Astrocyte (in vitro differentiated cells and primary cell): ENCODE measurements around the gene HOXB4.

Experiments used
- CTCF ChIP-seq: IDR thresholded peaks from 2 replicates; pipeline ENCODE4 v1.5.1; 2011; ENCODE audit warnings: low read depth, mild to moderate bottlenecking, inconsistent platforms, low read length, moderate library complexity; ENCODE audit not compliant: insufficient read depth
- EZH2 ChIP-seq: IDR thresholded peaks from 2 replicates; pipeline ENCODE4 v1.6.1; 2012; ENCODE audit warnings: mild to moderate bottlenecking, low read length, inconsistent platforms; ENCODE audit not compliant: insufficient read depth

DNA sequence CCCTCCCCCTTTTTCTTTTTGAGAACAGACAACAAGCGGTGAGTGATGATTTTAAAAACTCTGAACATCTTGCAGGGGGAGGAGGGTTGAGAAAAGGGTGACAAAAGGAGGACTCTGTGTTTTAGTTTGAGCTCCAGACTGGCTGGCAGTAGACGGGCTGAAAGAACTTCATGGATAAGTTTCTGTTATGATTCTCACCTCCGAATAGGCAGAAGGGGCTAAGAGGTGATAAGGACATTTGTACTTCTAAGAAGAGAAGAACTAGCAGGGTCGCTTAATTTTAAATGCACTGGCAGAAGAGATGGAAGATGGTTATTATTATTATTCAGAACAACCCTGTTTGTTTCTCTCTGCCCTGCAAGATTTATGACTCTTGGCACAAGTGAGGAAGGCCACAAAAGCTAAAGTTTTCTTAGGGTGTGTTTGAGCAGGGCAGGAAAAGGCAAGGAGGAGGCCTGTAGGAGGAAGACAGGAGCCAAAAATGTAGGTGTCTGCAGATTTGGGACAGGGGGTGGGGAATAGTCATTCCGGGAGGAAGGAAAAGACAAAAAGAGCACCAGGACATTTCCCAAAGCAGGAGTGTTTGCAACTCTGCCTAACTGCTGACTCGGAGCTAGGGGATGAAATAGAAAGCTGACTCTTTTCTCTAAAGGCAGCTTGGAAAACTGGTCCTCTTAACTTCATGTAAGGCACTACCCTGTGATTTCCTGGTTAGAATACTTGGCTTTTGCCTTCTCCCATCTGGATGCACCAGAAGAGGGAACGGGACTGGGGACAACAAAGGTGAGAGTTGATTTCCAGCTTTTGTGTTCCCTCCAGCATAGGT is 21.4 kb downstream of the HOXB4 start:
- no peak for TF ChIP-seq CTCF
- no peak for TF ChIP-seq EZH2
